Muscle layer of colon (tissue), 2 donors: ENCODE results near the gene RHOT1.
"Not testable (repeated sequence)": the region's sequence is repeated elsewhere in the genome, so short reads cannot be mapped to it uniquely, and the experiment has no call there.

Experiments
- H3K27ac ChIP-seq: one replicate; pipeline ENCODE4 v1.7.0; 2013; ENCODE audit warnings: low read depth, mild to moderate bottlenecking, low read length, moderate library complexity
- H3K27me3 ChIP-seq, 2 donors: one replicate each; pipeline ENCODE4 v1.7.0; 2013; ENCODE audit warnings: low read length in 2 of 2, mild to moderate bottlenecking in 2 of 2; ENCODE audit not compliant: insufficient read depth in 2 of 2, control insufficient read depth in 1 of 2
- H3K36me3 ChIP-seq: one replicate; pipeline ENCODE4 v1.7.0; 2013; ENCODE audit warnings: mild to moderate bottlenecking, low read length; ENCODE audit not compliant: insufficient read depth
- H3K4me1 ChIP-seq: one replicate; pipeline ENCODE4 v1.7.0; 2013; ENCODE audit warnings: mild to moderate bottlenecking, low read length; ENCODE audit not compliant: insufficient read depth
- H3K4me3 ChIP-seq, 2 donors: one replicate each; pipeline ENCODE4 v1.7.0; 2013; ENCODE audit warnings: low read length in 2 of 2, low read depth in 1 of 2, mild to moderate bottlenecking in 1 of 2, moderate library complexity in 1 of 2
- H3K9ac ChIP-seq: one replicate; pipeline ENCODE4 v1.7.0; 2013; ENCODE audit warnings: low read length
- H3K9me3 ChIP-seq: one replicate; pipeline ENCODE4 v1.7.0; 2013; ENCODE audit warnings: mild to moderate bottlenecking, low read length
- donor health status: abdominal sarcoma.
- donor health status: Adenocarcinoma of cecum.

RHOT1 gene

GRCh38 chr17:32142857-32143526 lies 690 bp downstream of the RHOT1 start:
- Histone ChIP-seq H3K9ac (peak overlapping the region; percentile 66), H3K36me3 (no peaks in the 10 kb centered on the region), H3K27me3 (no peaks in the 10 kb centered on the region), H3K4me3 (peak overlapping the region; percentile 75 to 98), H3K4me1 (peaks cover 5% of the 10 kb centered on the region), H3K27ac (peak overlapping the region; percentile 94), H3K9me3 (no peaks in the 10 kb centered on the region)

GRCh38 chr17:32143527-32143870 lies 1.2 kb downstream of the RHOT1 start:
- peak overlapping the region; percentile 7 for H3K27ac ChIP-seq
- no peaks in the 10 kb centered on the region for H3K36me3 ChIP-seq
- peak overlapping the region; percentile 66 for H3K9ac ChIP-seq
- H3K9me3 ChIP-seq, result no peaks in the 10 kb centered on the region
- no peaks in the 10 kb centered on the region for H3K27me3 ChIP-seq
- peak overlapping the region; percentile 75 to 98 for H3K4me3 ChIP-seq
- peaks cover 8% of the 10 kb centered on the region for H3K4me1 ChIP-seq

GRCh38 chr17:32144442-32144841 lies 2.1 kb downstream of the RHOT1 start:
- not testable (repeated sequence) for H3K9me3 ChIP-seq, H3K27me3 ChIP-seq, H3K27ac ChIP-seq, H3K9ac ChIP-seq, H3K4me3 ChIP-seq, H3K36me3 ChIP-seq
- peaks cover 12% of the 10 kb centered on the region for H3K4me1 ChIP-seq

GRCh38 chr17:32148351-32148750 lies 6.0 kb downstream of the RHOT1 start:
- Histone ChIP-seq H3K36me3 (no peaks in the 10 kb centered on the region), H3K27me3 (no peaks in the 10 kb centered on the region), H3K27ac (no peak overlapping the region), H3K4me1 (peaks cover 11% of the 10 kb centered on the region), H3K9me3 (no peaks in the 10 kb centered on the region), H3K9ac (no peak overlapping the region), H3K4me3 (no peak overlapping the region)

GRCh38 chr17:32150358-32150757 lies 8.1 kb downstream of the RHOT1 start:
- H3K36me3 ChIP-seq, result peaks cover 5% of the 10 kb centered on the region
- H3K4me1 ChIP-seq, result peaks cover 7% of the 10 kb centered on the region
- H3K9me3 ChIP-seq, result no peaks in the 10 kb centered on the region
- H3K4me3 ChIP-seq, result no peak overlapping the region
- no peaks in the 10 kb centered on the region for H3K27me3 ChIP-seq
- no peak overlapping the region for H3K27ac ChIP-seq
- no peak overlapping the region for H3K9ac ChIP-seq

GRCh38 chr17:32152130-32152529 lies 9.8 kb downstream of the RHOT1 start:
- H3K4me1 ChIP-seq, result peaks cover 7% of the 10 kb centered on the region
- no peaks in the 10 kb centered on the region for H3K9me3 ChIP-seq
- H3K36me3 ChIP-seq, result peaks cover 5% of the 10 kb centered on the region
- H3K27me3 ChIP-seq, result no peaks in the 10 kb centered on the region
- H3K9ac ChIP-seq, result no peak overlapping the region
- H3K4me3 ChIP-seq, result no peak overlapping the region
- H3K27ac ChIP-seq, result no peak overlapping the region

- H3K4me1 ChIP-seq, result no peaks in the 10 kb centered on the region
- H3K4me3 ChIP-seq, result no peak overlapping the region
- no peak overlapping the region for H3K9ac ChIP-seq
- no peaks in the 10 kb centered on the region for H3K27me3 ChIP-seq
- H3K36me3 ChIP-seq, result peaks cover 11% of the 10 kb centered on the region
- no peak overlapping the region for H3K27ac ChIP-seq
- H3K9me3 ChIP-seq, result no peaks in the 10 kb centered on the region
Observed at GRCh38 chr17:32155896-32156295, 13.6 kb downstream of the RHOT1 start.

GRCh38 chr17:32156656-32157055 lies 14.4 kb downstream of the RHOT1 start:
- H3K27ac ChIP-seq, result no peak overlapping the region
- H3K9ac ChIP-seq, result no peak overlapping the region
- H3K27me3 ChIP-seq, result no peaks in the 10 kb centered on the region
- peaks cover 11% of the 10 kb centered on the region for H3K36me3 ChIP-seq
- H3K9me3 ChIP-seq, result no peaks in the 10 kb centered on the region
- no peaks in the 10 kb centered on the region for H3K4me1 ChIP-seq
- H3K4me3 ChIP-seq, result no peak overlapping the region

GRCh38 chr17:32157225-32157624 lies 14.9 kb downstream of the RHOT1 start:
- Histone ChIP-seq H3K9ac (no peak overlapping the region), H3K4me1 (no peaks in the 10 kb centered on the region), H3K4me3 (no peak overlapping the region), H3K27ac (no peak overlapping the region), H3K36me3 (peaks cover 11% of the 10 kb centered on the region), H3K9me3 (no peaks in the 10 kb centered on the region), H3K27me3 (no peaks in the 10 kb centered on the region)

GRCh38 chr17:32158870-32159585 lies 16.7 kb downstream of the RHOT1 start:
- no peak overlapping the region for H3K9ac ChIP-seq
- H3K36me3 ChIP-seq, result peaks cover 6% of the 10 kb centered on the region
- no peak overlapping the region for H3K27ac ChIP-seq
- no peak overlapping the region for H3K4me3 ChIP-seq
- no peaks in the 10 kb centered on the region for H3K9me3 ChIP-seq
- H3K4me1 ChIP-seq, result no peaks in the 10 kb centered on the region
- no peaks in the 10 kb centered on the region for H3K27me3 ChIP-seq

GRCh38 chr17:32159586-32160438 lies 17.5 kb downstream of the RHOT1 start:
- Histone ChIP-seq H3K27ac (no peak overlapping the region), H3K27me3 (no peaks in the 10 kb centered on the region), H3K9ac (no peak overlapping the region), H3K9me3 (no peaks in the 10 kb centered on the region), H3K4me3 (no peak overlapping the region), H3K36me3 (peaks cover 6% of the 10 kb centered on the region), H3K4me1 (no peaks in the 10 kb centered on the region)
